GM19395 (cell line): ENCODE results near the gene PHC2.
A peak's percentile ranks its signal among the peaks of the same experiment; 100 is the strongest.

Source experiments
- ATAC-seq: cut with Tn5 transposase; IDR thresholded peaks from one replicate; pipeline ENCODE4 v1.9.1; 2021; ENCODE audit warnings: mild to moderate bottlenecking, moderate library complexity; ENCODE audit not compliant: unreplicated experiment

The PHC2 gene

GRCh38 chr1:33430692-33431593 is at the start of gene PHC2:
Gene PHC2 (minus strand): TSS chr1:33431095. CDS start chr1:33375539, 55,556 bp downstream.
- ATAC-seq: peak; percentile 90

- ATAC-seq: no peak
These were observed 46.6 kb upstream of the PHC2 start for GRCh38 chr1:33477451-33477850.

- ATAC-seq: no peak
These were observed 43.0 kb upstream of the PHC2 start for GRCh38 chr1:33473900-33474299.

- ATAC-seq: peak; percentile 95
These were observed 41.5 kb upstream of the PHC2 start, which contains the start of gene ZSCAN20 for GRCh38 chr1:33472269-33472980. Gene ZSCAN20 (plus strand): TSS chr1:33472645. CDS start chr1:33479289, 6,644 bp downstream.

- ATAC-seq: no peak
These were observed 40.5 kb upstream of the PHC2 start for GRCh38 chr1:33471416-33471815.

GRCh38 chr1:33470495-33471012 is 39.7 kb upstream of the PHC2 start:
- ATAC-seq: no peak

- ATAC-seq: no peak
These were observed 38.8 kb upstream of the PHC2 start for GRCh38 chr1:33469691-33470090.

- ATAC-seq: no peak
These were observed 38.1 kb upstream of the PHC2 start for GRCh38 chr1:33468967-33469366.

- ATAC-seq: no peak
These were observed 37.6 kb upstream of the PHC2 start for GRCh38 chr1:33468531-33468930.

- no peak for ATAC-seq
These were observed 37.1 kb upstream of the PHC2 start for GRCh38 chr1:33468011-33468410.

- ATAC-seq: no peak
These were observed 35.3 kb upstream of the PHC2 start for GRCh38 chr1:33466159-33466558.

GRCh38 chr1:33465316-33465715 is 34.4 kb upstream of the PHC2 start:
- no peak for ATAC-seq

GRCh38 chr1:33464552-33464951 is 33.7 kb upstream of the PHC2 start:
- ATAC-seq: no peak

- ATAC-seq: no peak
These were observed 31.7 kb upstream of the PHC2 start for GRCh38 chr1:33462405-33463164.

- ATAC-seq: peak; percentile 82
These were observed 30.2 kb upstream of the PHC2 start for GRCh38 chr1:33460947-33461629.

GRCh38 chr1:33460144-33460543 is 29.2 kb upstream of the PHC2 start:
- ATAC-seq: no peak

GRCh38 chr1:33459691-33460090 is 28.8 kb upstream of the PHC2 start:
- ATAC-seq: no peak

GRCh38 chr1:33456502-33456886 is 25.6 kb upstream of the PHC2 start:
- no peak for ATAC-seq

GRCh38 chr1:33455539-33456501 is 24.9 kb upstream of the PHC2 start:
- peak; percentile 73 for ATAC-seq
